ENCODE data around the gene METTL26. TPM values are rescaled to one million over a fixed set of nuclear protein-coding genes. Genes with fewer than 3 reads are reported as not detected.

METTL26 gene
- total and polyA plus RNA-seq, 2 of the 4 experiments (the other 2 are of a cell fraction), result 46.8 to 128 TPM

- Histone ChIP-seq H2AK5ac (ENCODE audit: low read depth, low read length) (no peak overlapping the region), H3K4me3 (ENCODE audit: insufficient read depth, low read depth, low read length) (no peak overlapping the region), H3K4ac (ENCODE audit: low read depth, low read length) (no peak overlapping the region), H2AFZ (replicated peaks; ENCODE audit: low read length, poor library complexity) (no peak overlapping the region), H2AK9ac (replicated peaks; ENCODE audit: low read depth, low read length, poor library complexity) (no peak overlapping the region), H3K9me1 (ENCODE audit: insufficient read depth, low read length) (peaks cover 9% of the 10 kb centered on the region; the same call in 1 of the 2 replicates), H3K9ac (ENCODE audit: low read depth, low read length) (no peak overlapping the region), H4K20me1 (ENCODE audit: insufficient read depth, low read length) (no peaks in the 10 kb centered on the region), H3K14ac (replicated peaks; ENCODE audit: low read depth, low read length) (no peak overlapping the region), H2BK15ac (ENCODE audit: low read depth, low read length) (no peak overlapping the region), H3K27ac (ENCODE audit: insufficient read depth, low read length) (no peak overlapping the region), H3K27me3 (ENCODE audit: control insufficient read depth, insufficient read depth, low read length) (no peaks in the 10 kb centered on the region), H2BK20ac (ENCODE audit: low read depth, low read length) (no peak overlapping the region), H3K56ac (ENCODE audit: extremely low read depth, insufficient read depth, low read length) (no peak overlapping the region), H3K23ac (ENCODE audit: low read depth, low read length) (no peak overlapping the region), H3K4me2 (ENCODE audit: low read depth, low read length) (no peak overlapping the region), H3K9me3 (ENCODE audit: control insufficient read depth, insufficient read depth, low read length) (no peaks in the 10 kb centered on the region), H3K79me1 (ENCODE audit: low read depth in 1 of 2, low read length in 2 of 2) (peaks cover 10 to 24% of the 10 kb centered on the region in 2 experiments; a peak in 3 of 4 replicates), H3K18ac (ENCODE audit: low read depth, low read length) (no peak overlapping the region), H4K5ac (ENCODE audit: low read depth, low read length) (no peak overlapping the region), H4K8ac (ENCODE audit: low read depth in 2 of 2, low read length in 2 of 2) (no peak overlapping the region), H3K36me3 (ENCODE audit: control insufficient read depth, insufficient read depth, low read length) (peaks cover 3% of the 10 kb centered on the region; the same call in 1 of the 2 replicates), H3K4me1 (ENCODE audit: control insufficient read depth, insufficient read depth, low read length) (peaks cover 12% of the 10 kb centered on the region), H4K91ac (ENCODE audit: insufficient read depth, low read depth, low read length) (no peak overlapping the region), H2BK120ac (ENCODE audit: low read depth, low read length) (no peak overlapping the region), H2BK5ac (ENCODE audit: low read depth, low read length, poor library complexity, severe bottlenecking) (no peak overlapping the region)
- in situ Hi-C loops (cut with MboI; ENCODE audit: low sequenced_read_pairs), result no loop called here
- ATAC-seq (ENCODE audit: low read depth) (no peak), DNase-seq (peak; percentile 13)
- dilution Hi-C loops (cut with HindIII; ENCODE audit: low sequenced_read_pairs, unreplicated experiment), result no loop called here
- intact Hi-C loops (cut with micrococcal nuclease), result no loop called here
- CTCF ChIA-PET, result interaction anchor here (0.7 kb wide), 1 partner anchor 809 kb away, joined by 3 read pairs; no protein-coding TSS in a partner anchor
- POLR2A ChIA-PET (ENCODE audit: unreplicated experiment), result no interaction called here
- WGBS, 2 experiments (ENCODE audit: extremely low coverage in 2 of 2, insufficient read length in 1 of 2), result 73% methylated on average over 8 of the region's 28 CpGs; no CpG with 5 or more reads in 1 of the 2 experiments
- TF ChIP-seq RFX5 (IDR thresholded peaks at IDR 0.05; ENCODE audit: low read depth, low read length), result no peak
- BruUV-seq (replicated peaks), result no TSS peak
Observed at GRCh38 chr16:652454-653305, 16.6 kb upstream of the METTL26 start.

Data from IMR-90 (cell line).